K562 (cell line): ENCODE data around the gene MAP7D1. TPM values are rescaled to one million over a fixed set of nuclear protein-coding genes. Genes with fewer than 3 reads are reported as not detected.

ENCODE experiments used
- CREB1 ChIP-seq, 2 experiments: sonication (generic) in 1 of 2; formaldehyde crosslinking in 1 of 2; IDR thresholded peaks; 2 replicates each; pipeline versions ENCODE4 v1.6.1 to v1.8.0; 2012 to 2022; ENCODE audit warnings: inconsistent platforms in 1 of 2, mild to moderate bottlenecking in 1 of 2, missing genetic modification reagents in 1 of 2, moderate library complexity in 1 of 2
- CXXC5 ChIP-seq: fragments of 250-450 bp; sonication (Bioruptor Pico); IDR thresholded peaks from 2 replicates; pipeline ENCODE4 v1.8.0; 2022; ENCODE audit warnings: inconsistent platforms, mild to moderate bottlenecking, moderate library complexity
- EP400 ChIP-seq: fragments of 450-650 bp; IDR thresholded peaks from 2 replicates; pipeline ENCODE4 v1.6.1; 2017; ENCODE audit warnings: antibody characterized with exemption, mild to moderate bottlenecking, moderate library complexity
- ETS2 ChIP-seq: IDR thresholded peaks from 2 replicates; pipeline ENCODE4 v1.6.1; 2016; ENCODE audit warnings: borderline replicate concordance, missing genetic modification characterization, mild to moderate bottlenecking, moderate library complexity, missing compliant biosample characterization; ENCODE audit not compliant: poor library complexity, severe bottlenecking
- ETV1 ChIP-seq: fragments of 450-650 bp; conservative IDR thresholded peaks from 2 replicates; pipeline ENCODE4 v1.6.1; 2016; ENCODE audit warnings: missing genetic modification characterization, control low read depth, low read depth, missing compliant biosample characterization
- GABPA ChIP-seq: fragments of 200-800 bp; sonication (Bioruptor generic); conservative IDR thresholded peaks from 2 replicates; pipeline ENCODE4 v1.6.1; 2016; ENCODE audit warnings: low read depth, missing genetic modification characterization, missing compliant biosample characterization
- HMG20A ChIP-seq: fragments of 450-650 bp; formaldehyde crosslinking; conservative IDR thresholded peaks from 2 replicates; pipeline ENCODE4 v1.4.0; 2020; ENCODE audit warnings: mild to moderate bottlenecking, mixed read lengths
- HNRNPL ChIP-seq: fragments of 200-400 bp; formaldehyde crosslinking; IDR thresholded peaks from 2 replicates; pipeline ENCODE4 v1.6.1; 2017; ENCODE audit warnings: low read depth, mild to moderate bottlenecking, low read length
- KLF6 ChIP-seq: fragments of 250-450 bp; sonication (Bioruptor Pico); IDR thresholded peaks from 2 replicates; pipeline ENCODE4 v1.4.0; 2020; ENCODE audit warnings: mild to moderate bottlenecking, moderate library complexity, borderline replicate concordance
- LEF1 ChIP-seq: fragments of 450-650 bp; IDR thresholded peaks from 2 replicates; pipeline ENCODE4 v1.6.1; 2016; ENCODE audit warnings: mild to moderate bottlenecking
- MYBL2 ChIP-seq, 2 experiments: fragments of 450-650 bp in 1 of 2; sonication (generic) in 1 of 2; formaldehyde crosslinking in 1 of 2; IDR thresholded peaks; 2 replicates each; pipeline versions ENCODE4 v1.6.1 to v1.8.1; 2017 to 2022; ENCODE audit warnings: borderline replicate concordance in 1 of 2, inconsistent platforms in 1 of 2, low read depth in 1 of 2, mild to moderate bottlenecking in 1 of 2, missing genetic modification reagents in 1 of 2, moderate library complexity in 1 of 2
- PHTF2 ChIP-seq: fragments of 250-450 bp; sonication (Bioruptor Pico); IDR thresholded peaks from 2 replicates; pipeline ENCODE4 v1.5.0; 2021; ENCODE audit warnings: mild to moderate bottlenecking
- RFX1 ChIP-seq: fragments of 450-650 bp; IDR thresholded peaks from 2 replicates; pipeline ENCODE4 v1.6.1; 2016; ENCODE audit warnings: mild to moderate bottlenecking, moderate library complexity
- RFX5 ChIP-seq: IDR thresholded peaks from 2 replicates; pipeline ENCODE4 v1.6.1; 2011; ENCODE audit warnings: low read depth, mild to moderate bottlenecking, improper control_type of control experiment, low read length
- RNF2 ChIP-seq: sonication (generic); IDR thresholded peaks from 2 replicates; pipeline ENCODE4 v1.6.1; 2016
- SAFB2 ChIP-seq: fragments of 200-400 bp; formaldehyde crosslinking; IDR thresholded peaks from 2 replicates; pipeline ENCODE4 v1.6.1; 2018; ENCODE audit warnings: borderline replicate concordance, low read length, low read depth, moderate library complexity; ENCODE audit not compliant: severe bottlenecking
- ZKSCAN3 ChIP-seq: fragments of 250-450 bp; sonication (Bioruptor Pico); IDR thresholded peaks from 2 replicates; pipeline ENCODE4 v1.4.0; 2020
- ZNF121 ChIP-seq: sonication (generic); formaldehyde crosslinking; conservative IDR thresholded peaks from 2 replicates; pipeline ENCODE4 v1.8.0; 2022; ENCODE audit warnings: missing genetic modification reagents
- ZNF384 ChIP-seq: IDR thresholded peaks from 2 replicates; pipeline ENCODE4 v1.6.1; 2012; ENCODE audit warnings: low read depth, low read length, improper control_type of control experiment
- polyA plus RNA-seq, 8 experiments: library from polyadenylated mRNA; depleted of rRNA in 4 of 8; stranded (reverse) in 5 of 8; unstranded in 3 of 8; fragments of >200 nt; fragmentation: Nextera tagmentation in 2 of 8; fragmentation: Illumina TruSeq in 1 of 8; extraction: Ambion mirVana in 2 of 8; extraction: Trizol in 1 of 8; gene quantifications; 2 replicates each; pipeline versions ENCODE4 v1.2.1 to v1.2.3, GENCODE V29; 2011 to 2014; ENCODE audit warnings: inconsistent platforms in 1 of 8, missing spikeins in 1 of 8
- total RNA-seq, 7 experiments: library from RNA; depleted of rRNA in 6 of 7; stranded (reverse); fragments of >200 nt in 6 of 7; fragmentation: Illumina TruSeq in 2 of 7; extraction: Trizol in 2 of 7; gene quantifications; 2 replicates each; pipeline versions ENCODE4 v1.2.1 to v1.2.3, GENCODE V29; 2011 to 2021; ENCODE audit warnings: low replicate concordance in 1 of 7
- TF ChIP-seq, protein P1 (sequence below): fragments of 450-650 bp; IDR thresholded peaks from 2 replicates; pipeline ENCODE4 v1.6.1; 2016; ENCODE audit warnings: low read depth
- TF ChIP-seq, protein P2 (sequence below): fragments of 450-650 bp; IDR thresholded peaks from 2 replicates; pipeline ENCODE4 v1.6.1; 2016; ENCODE audit warnings: low read depth, mild to moderate bottlenecking, moderate library complexity

MAP7D1 gene
- total and polyA plus RNA-seq, 9 of the 15 experiments (the other 6 are each of a cell fraction or from before 2014, with no cell fraction given), result 3.6 to 108 (median 34.5) TPM

DNA sequence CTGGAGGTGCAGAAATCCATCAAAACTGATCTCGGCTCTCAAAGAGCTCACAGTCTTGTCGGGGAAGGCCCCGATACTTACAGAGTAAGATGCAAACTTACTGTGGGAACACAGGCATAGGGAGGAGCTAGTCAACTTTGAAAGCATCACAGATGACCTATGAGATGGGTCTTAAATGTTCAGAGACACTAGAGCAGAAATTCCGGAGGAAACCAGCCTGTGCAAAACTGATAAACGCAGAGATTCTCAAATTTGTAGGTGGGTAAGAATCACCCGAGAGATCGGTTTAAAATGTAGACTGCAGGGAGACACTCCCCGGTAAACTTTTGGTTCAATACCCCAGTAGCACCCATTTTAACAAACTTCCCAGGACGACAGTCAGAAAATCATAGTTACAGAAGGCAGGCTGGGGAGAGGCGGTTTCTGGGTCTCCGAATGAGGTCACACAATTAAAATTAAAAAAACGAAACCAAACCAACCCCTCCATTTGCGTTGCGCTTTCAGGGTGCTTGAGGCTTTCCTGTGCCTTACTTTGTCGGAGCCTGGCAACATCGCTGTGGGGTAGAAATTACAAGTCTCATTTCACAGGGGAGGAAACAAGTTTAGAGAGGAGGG, 67.5 kb downstream of the MAP7D1 start (continued):
- TF ChIP-seq, protein P1, sequence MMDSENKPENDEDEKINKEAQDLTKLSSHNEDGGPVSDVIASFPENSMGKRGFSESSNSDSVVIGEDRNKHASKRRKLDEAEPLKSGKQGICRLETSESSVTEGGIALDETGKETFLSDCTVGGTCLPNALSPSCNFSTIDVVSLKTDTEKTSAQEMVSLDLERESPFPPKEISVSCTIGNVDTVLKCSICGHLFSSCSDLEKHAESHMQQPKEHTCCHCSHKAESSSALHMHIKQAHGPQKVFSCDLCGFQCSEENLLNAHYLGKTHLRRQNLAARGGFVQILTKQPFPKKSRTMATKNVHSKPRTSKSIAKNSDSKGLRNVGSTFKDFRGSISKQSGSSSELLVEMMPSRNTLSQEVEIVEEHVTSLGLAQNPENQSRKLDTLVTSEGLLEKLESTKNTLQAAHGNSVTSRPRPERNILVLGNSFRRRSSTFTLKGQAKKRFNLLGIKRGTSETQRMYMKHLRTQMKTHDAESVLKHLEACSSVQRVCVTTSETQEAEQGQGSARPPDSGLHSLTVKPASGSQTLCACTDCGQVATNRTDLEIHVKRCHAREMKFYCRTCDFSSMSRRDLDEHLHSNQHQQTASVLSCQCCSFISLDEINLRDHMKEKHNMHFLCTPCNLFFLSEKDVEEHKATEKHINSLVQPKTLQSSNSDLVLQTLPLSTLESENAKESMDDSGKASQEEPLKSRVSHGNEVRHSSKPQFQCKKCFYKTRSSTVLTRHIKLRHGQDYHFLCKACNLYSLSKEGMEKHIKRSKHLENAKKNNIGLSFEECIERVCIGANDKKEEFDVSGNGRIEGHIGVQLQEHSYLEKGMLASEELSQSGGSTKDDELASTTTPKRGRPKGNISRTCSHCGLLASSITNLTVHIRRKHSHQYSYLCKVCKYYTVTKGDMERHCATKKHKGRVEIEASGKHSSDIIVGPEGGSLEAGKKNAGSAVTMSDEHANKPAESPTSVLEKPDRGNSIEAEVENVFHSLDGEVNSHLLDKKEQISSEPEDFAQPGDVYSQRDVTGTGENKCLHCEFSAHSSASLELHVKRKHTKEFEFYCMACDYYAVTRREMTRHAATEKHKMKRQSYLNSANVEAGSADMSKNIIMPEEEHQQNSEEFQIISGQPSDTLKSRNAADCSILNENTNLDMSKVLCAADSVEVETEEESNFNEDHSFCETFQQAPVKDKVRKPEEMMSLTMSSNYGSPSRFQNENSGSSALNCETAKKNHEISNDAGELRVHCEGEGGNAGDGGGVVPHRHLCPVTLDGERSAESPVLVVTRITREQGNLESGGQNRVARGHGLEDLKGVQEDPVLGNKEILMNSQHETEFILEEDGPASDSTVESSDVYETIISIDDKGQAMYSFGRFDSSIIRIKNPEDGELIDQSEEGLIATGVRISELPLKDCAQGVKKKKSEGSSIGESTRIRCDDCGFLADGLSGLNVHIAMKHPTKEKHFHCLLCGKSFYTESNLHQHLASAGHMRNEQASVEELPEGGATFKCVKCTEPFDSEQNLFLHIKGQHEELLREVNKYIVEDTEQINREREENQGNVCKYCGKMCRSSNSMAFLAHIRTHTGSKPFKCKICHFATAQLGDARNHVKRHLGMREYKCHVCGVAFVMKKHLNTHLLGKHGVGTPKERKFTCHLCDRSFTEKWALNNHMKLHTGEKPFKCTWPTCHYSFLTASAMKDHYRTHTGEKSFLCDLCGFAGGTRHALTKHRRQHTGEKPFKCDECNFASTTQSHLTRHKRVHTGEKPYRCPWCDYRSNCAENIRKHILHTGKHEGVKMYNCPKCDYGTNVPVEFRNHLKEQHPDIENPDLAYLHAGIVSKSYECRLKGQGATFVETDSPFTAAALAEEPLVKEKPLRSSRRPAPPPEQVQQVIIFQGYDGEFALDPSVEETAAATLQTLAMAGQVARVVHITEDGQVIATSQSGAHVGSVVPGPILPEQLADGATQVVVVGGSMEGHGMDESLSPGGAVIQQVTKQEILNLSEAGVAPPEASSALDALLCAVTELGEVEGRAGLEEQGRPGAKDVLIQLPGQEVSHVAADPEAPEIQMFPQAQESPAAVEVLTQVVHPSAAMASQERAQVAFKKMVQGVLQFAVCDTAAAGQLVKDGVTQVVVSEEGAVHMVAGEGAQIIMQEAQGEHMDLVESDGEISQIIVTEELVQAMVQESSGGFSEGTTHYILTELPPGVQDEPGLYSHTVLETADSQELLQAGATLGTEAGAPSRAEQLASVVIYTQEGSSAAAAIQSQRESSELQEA, result 0 out of 2 replicates have a peak, but pooled peaks have one; percentile 12
- no peak for TF ChIP-seq PHTF2 (CRISPR knock-in tag)
- no peak for TF ChIP-seq KLF6 (CRISPR knock-in tag)
- TF ChIP-seq CXXC5 (CRISPR knock-in tag), result no peak
- TF ChIP-seq HNRNPL, result no peak
- TF ChIP-seq RFX1, result no peak
- no peak for TF ChIP-seq RNF2
- TF ChIP-seq ZKSCAN3 (CRISPR knock-in tag), result no peak
- no peak for TF ChIP-seq HMG20A (CRISPR knock-in tag)
- peak; percentile 42; the same call in 1 of the 2 replicates for TF ChIP-seq ZNF384
- TF ChIP-seq, protein P2, sequence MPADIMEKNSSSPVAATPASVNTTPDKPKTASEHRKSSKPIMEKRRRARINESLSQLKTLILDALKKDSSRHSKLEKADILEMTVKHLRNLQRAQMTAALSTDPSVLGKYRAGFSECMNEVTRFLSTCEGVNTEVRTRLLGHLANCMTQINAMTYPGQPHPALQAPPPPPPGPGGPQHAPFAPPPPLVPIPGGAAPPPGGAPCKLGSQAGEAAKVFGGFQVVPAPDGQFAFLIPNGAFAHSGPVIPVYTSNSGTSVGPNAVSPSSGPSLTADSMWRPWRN, result no peak
- 0 out of 2 replicates have a peak, but pooled peaks have one; percentile 9 for TF ChIP-seq ETV1 (tag)
- no peak for TF ChIP-seq ZNF121 (CRISPR knock-in tag)
- no peak for TF ChIP-seq MYBL2 (IDR thresholded peaks at IDR 0.05; ENCODE audit: low read depth)
- TF ChIP-seq MYBL2 (CRISPR knock-in tag; IDR thresholded peaks at IDR 0.05; ENCODE audit: borderline replicate concordance), result no peak
- no peak for TF ChIP-seq CREB1 (IDR thresholded peaks at IDR 0.05)
- no peak for TF ChIP-seq CREB1 (CRISPR knock-in tag; IDR thresholded peaks at IDR 0.05)
- no peak for TF ChIP-seq ETS2 (tag)
- no peak for TF ChIP-seq LEF1
- no peak for TF ChIP-seq RFX5
- no peak for TF ChIP-seq SAFB2
- TF ChIP-seq EP400, result no peak
- TF ChIP-seq GABPA (tag), result no peak
